Coronary artery (tissue), 2 donors: ENCODE measurements around the gene ENO3.

Source experiments
- DNase-seq: peaks from one replicate; pipeline ENCODE4 v3.0.0-alpha.2; 2017; ENCODE audit warnings: low spot score
- H3K27ac ChIP-seq, 2 donors: fragments of 200-600 bp; sonication (generic); one replicate each; pipeline ENCODE4 v1.5.1; 2016 to 2019
- H3K4me3 ChIP-seq: fragments of 200-600 bp; sonication (generic); 2 replicates; pipeline ENCODE4 v1.5.1; 2016; ENCODE audit warnings: mild to moderate bottlenecking, moderate library complexity
- CTCF ChIP-seq: fragments of 200-600 bp; sonication (generic); IDR thresholded peaks from one replicate; pipeline ENCODE4 v1.5.1; 2019; ENCODE audit warnings: antibody characterized with exemption

Gene ENO3

GRCh38 chr17:4944163-4944553, 6.8 kb upstream of the ENO3 start:
- TF ChIP-seq CTCF, result no peak
- DNase-seq, result no peak
- peak overlapping the region; percentile 90 to 99 for H3K27ac ChIP-seq
- peak overlapping the region; percentile 99 for H3K4me3 ChIP-seq

GRCh38 chr17:4944554-4945175, 6.3 kb upstream of the ENO3 start:
- DNase-seq, result no peak
- H3K27ac ChIP-seq, result peak overlapping the region; percentile 90 to 99
- H3K4me3 ChIP-seq, result peak overlapping the region; percentile 99
- TF ChIP-seq CTCF, result no peak

- H3K27ac ChIP-seq, result peak overlapping the region; percentile 90 to 99
- DNase-seq, result peak; percentile 86
These were observed 5.6 kb upstream of the ENO3 start for GRCh38 chr17:4945176-4945943.

GRCh38 chr17:4945944-4946280, 5.0 kb upstream of the ENO3 start:
- H3K4me3 ChIP-seq, result peak overlapping the region; percentile 99
- no peak for TF ChIP-seq CTCF
- no peak for DNase-seq
- peak overlapping the region; percentile 90 to 99 for H3K27ac ChIP-seq

More at GRCh38 chr17:4945176-4945943, 5.6 kb upstream of the ENO3 start:
- peak overlapping the region; percentile 99 for H3K4me3 ChIP-seq
- no peak for TF ChIP-seq CTCF

GRCh38 chr17:4946312-4946976, 4.5 kb upstream of the ENO3 start:
- peak overlapping the region; percentile 99 for H3K4me3 ChIP-seq

GRCh38 chr17:4947010-4947410, 3.9 kb upstream of the ENO3 start:
- TF ChIP-seq CTCF, result no peak
- H3K4me3 ChIP-seq, result peak overlapping the region; percentile 99
- DNase-seq, result no peak
- peak overlapping the region; percentile 90 to 99 for H3K27ac ChIP-seq

More at GRCh38 chr17:4946312-4946976, 4.5 kb upstream of the ENO3 start:
- no peak for TF ChIP-seq CTCF
- H3K27ac ChIP-seq, result peak overlapping the region; percentile 90 to 99
- no peak for DNase-seq
